Measurements from ENCODE around the gene DNAH10.

The DNAH10 gene

DNA sequence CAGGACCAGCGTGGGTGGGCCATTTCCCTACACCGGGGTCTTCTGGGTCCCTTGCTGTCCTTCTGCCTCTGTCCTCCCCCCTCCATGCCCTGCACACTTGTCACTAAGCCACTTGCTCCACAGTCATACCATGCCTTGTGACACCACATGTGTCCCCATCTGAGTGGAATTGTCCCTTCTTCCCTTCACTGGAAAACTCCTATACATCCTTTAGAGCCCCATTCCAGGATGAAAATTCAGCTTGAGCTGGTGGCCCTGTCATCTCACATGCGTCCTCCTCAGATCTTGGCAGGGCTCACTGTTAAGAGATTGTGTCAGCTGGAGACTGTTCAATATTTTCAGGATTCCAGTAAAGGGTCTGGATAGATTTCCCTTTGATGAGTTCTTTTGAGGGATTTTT lies 87.4 kb downstream of the DNAH10 start:
- H3K4me1 ChIP-seq (ENCODE audit: control insufficient read depth, low read depth, low read length) = no peaks in the 10 kb centered on the region
- no peak overlapping the region for H3K4me3 ChIP-seq (ENCODE audit: low read length)
- no peak overlapping the region for H3K27ac ChIP-seq (ENCODE audit: low read length)
- H3K36me3 ChIP-seq (ENCODE audit: control insufficient read depth, low read depth, low read length) = no peaks in the 10 kb centered on the region
- no peaks in the 10 kb centered on the region for H3K9me3 ChIP-seq (ENCODE audit: control insufficient read depth, low read depth, low read length)
- no peaks in the 10 kb centered on the region for H3K27me3 ChIP-seq (ENCODE audit: control insufficient read depth, insufficient read depth, low read length)
- H3K9ac ChIP-seq (ENCODE audit: low read length) = no peak overlapping the region

DNA sequence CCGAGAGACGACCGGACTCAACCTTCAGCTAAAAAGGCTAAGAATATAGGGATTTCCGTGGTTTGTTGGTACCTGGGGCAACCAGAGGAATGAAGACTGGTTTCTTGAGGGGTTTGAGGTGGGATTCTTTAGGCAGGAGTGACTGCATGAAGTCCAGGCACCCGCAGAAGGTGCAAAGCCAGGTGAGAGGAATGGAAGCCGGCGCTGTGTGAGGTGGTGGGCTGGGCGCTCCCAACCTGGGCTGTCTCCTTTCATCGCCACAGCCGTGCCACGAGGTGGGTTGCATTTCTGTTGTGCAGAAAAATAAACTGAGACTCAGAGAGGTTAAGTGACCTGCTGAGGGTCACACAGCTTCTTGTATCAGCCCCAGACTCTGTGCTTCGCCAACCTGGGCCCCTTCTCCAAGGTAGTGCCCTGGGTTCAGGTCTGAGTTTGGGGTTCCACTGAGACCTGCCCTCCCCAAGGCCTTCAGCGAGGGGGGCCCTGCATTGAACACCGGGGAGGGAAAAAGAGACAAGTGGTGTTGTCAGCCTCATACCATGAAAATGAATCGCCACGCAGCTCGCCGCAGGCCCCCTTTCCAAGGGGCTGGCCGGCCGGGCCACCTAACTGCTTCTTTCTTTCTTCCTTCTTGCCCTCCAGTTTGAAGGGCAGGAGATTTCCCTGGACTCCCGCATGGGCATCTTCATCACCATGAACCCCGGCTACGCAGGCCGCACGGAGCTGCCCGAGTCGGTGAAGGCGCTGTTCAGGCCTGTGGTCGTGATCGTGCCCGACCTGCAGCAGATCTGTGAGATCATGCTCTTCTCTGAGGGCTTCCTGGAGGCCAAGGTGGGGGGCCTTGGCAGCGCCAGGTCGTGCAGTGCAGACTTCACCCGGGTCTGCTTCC lies 88.4 kb downstream of the DNAH10 start:
- no peak overlapping the region for H3K4me3 ChIP-seq (ENCODE audit: low read length)
- H3K36me3 ChIP-seq (ENCODE audit: control insufficient read depth, low read depth, low read length) = no peaks in the 10 kb centered on the region
- no peaks in the 10 kb centered on the region for H3K9me3 ChIP-seq (ENCODE audit: control insufficient read depth, low read depth, low read length)
- H3K4me1 ChIP-seq (ENCODE audit: control insufficient read depth, low read depth, low read length) = no peaks in the 10 kb centered on the region
- H3K27ac ChIP-seq (ENCODE audit: low read length) = no peak overlapping the region
- no peaks in the 10 kb centered on the region for H3K27me3 ChIP-seq (ENCODE audit: control insufficient read depth, insufficient read depth, low read length)
- H3K9ac ChIP-seq (ENCODE audit: low read length) = no peak overlapping the region

DNA sequence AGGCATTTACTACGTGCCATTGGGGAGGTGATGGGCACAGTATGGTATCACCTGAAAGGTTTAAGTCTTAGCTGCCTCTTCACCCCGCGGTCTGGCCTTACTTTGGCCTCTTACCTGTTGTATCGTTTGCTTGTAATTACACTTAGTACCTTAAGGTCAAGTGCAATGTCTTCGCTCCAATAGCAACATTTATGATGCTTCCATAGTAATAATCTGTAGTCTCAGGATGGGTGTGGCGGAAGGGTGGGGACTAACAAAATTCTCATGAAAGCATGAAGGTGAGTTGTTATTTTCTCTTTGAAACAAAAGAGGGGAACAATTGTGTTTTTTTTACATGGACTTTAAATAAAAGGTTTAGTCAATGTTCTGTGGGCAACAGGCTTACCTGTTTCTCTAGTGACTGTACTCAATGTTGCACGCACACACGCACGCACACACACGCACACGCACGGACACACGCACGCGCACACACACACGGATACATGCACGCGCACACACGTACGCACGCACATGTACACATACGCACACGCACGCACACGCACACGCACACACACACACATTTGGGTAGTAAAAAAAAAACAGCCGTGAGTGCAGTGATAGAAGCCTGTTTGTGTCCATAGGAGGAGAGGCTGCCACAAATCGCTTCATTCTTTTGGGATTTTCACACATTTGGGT lies 91.4 kb downstream of the DNAH10 start:
- no peaks in the 10 kb centered on the region for H3K36me3 ChIP-seq (ENCODE audit: control insufficient read depth, low read depth, low read length)
- H3K27ac ChIP-seq (ENCODE audit: low read length) = no peak overlapping the region
- no peaks in the 10 kb centered on the region for H3K4me1 ChIP-seq (ENCODE audit: control insufficient read depth, low read depth, low read length)
- H3K9ac ChIP-seq (ENCODE audit: low read length) = no peak overlapping the region
- no peaks in the 10 kb centered on the region for H3K9me3 ChIP-seq (ENCODE audit: control insufficient read depth, low read depth, low read length)
- H3K27me3 ChIP-seq (ENCODE audit: control insufficient read depth, insufficient read depth, low read length) = no peaks in the 10 kb centered on the region
- H3K4me3 ChIP-seq (ENCODE audit: low read length) = no peak overlapping the region

DNA sequence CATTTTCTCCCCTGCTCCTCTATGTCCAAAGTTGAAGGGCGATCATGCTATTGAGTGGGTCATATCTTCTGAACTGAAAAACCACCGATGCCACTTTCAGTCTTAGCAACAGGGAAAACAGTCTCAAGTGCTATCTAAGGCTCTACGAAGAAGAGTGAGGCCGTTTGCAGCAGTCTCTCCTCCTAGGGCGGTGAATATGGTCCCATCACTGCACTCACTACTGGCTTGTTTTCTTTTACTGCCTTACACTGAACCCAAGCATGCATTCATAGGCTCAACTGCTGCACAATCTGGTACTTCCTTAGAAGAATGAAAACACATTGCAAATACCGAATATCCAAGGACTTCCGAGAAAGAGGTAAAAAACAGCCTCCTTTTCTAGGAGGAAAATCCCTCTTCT lies 92.1 kb downstream of the DNAH10 start:
- Histone ChIP-seq H3K4me3 (ENCODE audit: low read length) (no peak overlapping the region), H3K9ac (ENCODE audit: low read length) (no peak overlapping the region), H3K27me3 (ENCODE audit: control insufficient read depth, insufficient read depth, low read length) (no peaks in the 10 kb centered on the region), H3K4me1 (ENCODE audit: control insufficient read depth, low read depth, low read length) (no peaks in the 10 kb centered on the region), H3K9me3 (ENCODE audit: control insufficient read depth, low read depth, low read length) (no peaks in the 10 kb centered on the region), H3K27ac (ENCODE audit: low read length) (no peak overlapping the region), H3K36me3 (ENCODE audit: control insufficient read depth, low read depth, low read length) (no peaks in the 10 kb centered on the region)

DNA sequence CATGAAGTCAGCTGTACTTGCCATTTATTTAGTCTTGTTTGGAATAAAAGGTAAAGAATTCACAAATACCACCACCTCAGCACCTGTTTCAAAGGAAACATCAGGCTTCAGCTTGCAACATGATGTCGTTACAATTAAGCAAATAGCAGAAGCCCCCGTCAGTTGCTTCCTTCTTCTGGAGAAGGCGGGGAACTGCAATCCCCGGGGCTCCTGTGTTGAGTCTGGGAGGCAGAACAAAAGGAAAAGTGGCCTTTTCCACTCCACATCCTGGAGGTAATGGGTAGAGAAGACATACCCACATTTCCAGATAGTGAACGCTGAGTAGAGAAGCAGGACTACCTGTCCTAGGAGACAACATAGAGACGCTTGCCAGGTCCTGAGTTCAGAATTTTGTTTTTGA lies 92.8 kb downstream of the DNAH10 start:
- Histone ChIP-seq H3K27me3 (ENCODE audit: control insufficient read depth, insufficient read depth, low read length) (no peaks in the 10 kb centered on the region), H3K27ac (ENCODE audit: low read length) (no peak overlapping the region), H3K4me1 (ENCODE audit: control insufficient read depth, low read depth, low read length) (no peaks in the 10 kb centered on the region), H3K9me3 (ENCODE audit: control insufficient read depth, low read depth, low read length) (no peaks in the 10 kb centered on the region), H3K9ac (ENCODE audit: low read length) (no peak overlapping the region), H3K36me3 (ENCODE audit: control insufficient read depth, low read depth, low read length) (no peaks in the 10 kb centered on the region), H3K4me3 (ENCODE audit: low read length) (no peak overlapping the region)

DNA sequence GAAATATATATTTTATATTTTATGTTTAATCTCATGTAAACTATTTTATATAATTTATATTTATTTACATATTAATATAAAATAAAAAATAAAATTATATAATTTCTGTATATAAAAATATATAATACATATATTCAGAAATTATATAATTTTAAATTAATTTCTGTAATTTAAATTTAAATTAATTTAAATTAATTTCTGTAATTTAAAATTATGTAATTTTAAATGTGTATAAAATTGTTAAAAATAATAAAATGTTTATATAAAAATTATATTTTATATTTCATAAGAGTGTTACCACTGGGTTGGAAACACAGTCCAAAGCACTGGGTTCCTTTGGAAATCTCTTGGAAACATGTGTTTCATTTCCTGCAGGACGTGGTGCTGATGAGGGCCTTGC lies 94.6 kb downstream of the DNAH10 start:
- no peak overlapping the region for H3K4me3 ChIP-seq (ENCODE audit: low read length)
- no peaks in the 10 kb centered on the region for H3K4me1 ChIP-seq (ENCODE audit: control insufficient read depth, low read depth, low read length)
- no peaks in the 10 kb centered on the region for H3K36me3 ChIP-seq (ENCODE audit: control insufficient read depth, low read depth, low read length)
- H3K9ac ChIP-seq (ENCODE audit: low read length) = no peak overlapping the region
- no peaks in the 10 kb centered on the region for H3K9me3 ChIP-seq (ENCODE audit: control insufficient read depth, low read depth, low read length)
- no peak overlapping the region for H3K27ac ChIP-seq (ENCODE audit: low read length)
- H3K27me3 ChIP-seq (ENCODE audit: control insufficient read depth, insufficient read depth, low read length) = no peaks in the 10 kb centered on the region

DNA sequence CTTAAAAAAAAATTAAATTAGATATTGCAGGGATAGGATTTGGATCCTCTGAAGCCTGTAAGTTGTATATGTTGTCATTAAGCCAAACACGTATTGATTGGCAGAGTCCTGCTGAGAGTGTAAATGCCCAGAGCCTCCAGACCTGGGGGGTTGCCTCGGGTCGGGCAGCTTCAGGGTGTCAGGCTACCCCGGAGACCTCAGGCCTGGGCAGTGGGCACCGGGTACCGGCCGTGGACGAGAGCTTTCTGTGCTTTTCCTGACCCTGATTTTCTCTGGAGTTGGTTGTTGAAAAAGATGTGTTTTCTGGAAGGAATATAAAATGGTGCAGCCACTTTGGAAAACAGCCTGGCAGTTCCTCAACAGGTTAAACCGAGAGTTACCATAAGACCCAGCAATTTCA lies 96.1 kb downstream of the DNAH10 start:
- H3K27me3 ChIP-seq (ENCODE audit: control insufficient read depth, insufficient read depth, low read length) = no peaks in the 10 kb centered on the region
- no peak overlapping the region for H3K4me3 ChIP-seq (ENCODE audit: low read length)
- H3K9me3 ChIP-seq (ENCODE audit: control insufficient read depth, low read depth, low read length) = no peaks in the 10 kb centered on the region
- no peak overlapping the region for H3K9ac ChIP-seq (ENCODE audit: low read length)
- no peaks in the 10 kb centered on the region for H3K36me3 ChIP-seq (ENCODE audit: control insufficient read depth, low read depth, low read length)
- no peaks in the 10 kb centered on the region for H3K4me1 ChIP-seq (ENCODE audit: control insufficient read depth, low read depth, low read length)
- no peak overlapping the region for H3K27ac ChIP-seq (ENCODE audit: low read length)

DNA sequence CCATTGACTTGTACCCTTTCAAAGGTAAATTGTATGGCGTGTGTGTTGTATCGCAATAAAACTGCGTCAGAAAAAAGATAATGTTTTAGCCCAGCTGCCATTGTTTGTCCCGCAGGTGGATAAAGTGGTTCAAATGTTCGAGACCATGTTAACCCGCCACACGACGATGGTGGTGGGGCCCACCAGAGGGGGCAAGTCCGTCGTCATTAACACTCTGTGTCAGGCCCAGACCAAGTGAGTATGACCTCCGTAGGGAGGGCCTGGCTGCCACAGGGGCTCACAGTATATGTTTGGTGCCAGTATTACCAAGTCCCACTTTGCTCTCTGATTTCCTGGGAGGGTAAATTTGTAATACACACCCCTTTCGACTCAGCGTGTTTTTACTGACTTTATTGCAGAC lies 96.9 kb downstream of the DNAH10 start:
- H3K36me3 ChIP-seq (ENCODE audit: control insufficient read depth, low read depth, low read length) = no peaks in the 10 kb centered on the region
- no peaks in the 10 kb centered on the region for H3K27me3 ChIP-seq (ENCODE audit: control insufficient read depth, insufficient read depth, low read length)
- no peak overlapping the region for H3K9ac ChIP-seq (ENCODE audit: low read length)
- no peaks in the 10 kb centered on the region for H3K9me3 ChIP-seq (ENCODE audit: control insufficient read depth, low read depth, low read length)
- H3K4me3 ChIP-seq (ENCODE audit: low read length) = no peak overlapping the region
- H3K4me1 ChIP-seq (ENCODE audit: control insufficient read depth, low read depth, low read length) = no peaks in the 10 kb centered on the region
- no peak overlapping the region for H3K27ac ChIP-seq (ENCODE audit: low read length)

DNA sequence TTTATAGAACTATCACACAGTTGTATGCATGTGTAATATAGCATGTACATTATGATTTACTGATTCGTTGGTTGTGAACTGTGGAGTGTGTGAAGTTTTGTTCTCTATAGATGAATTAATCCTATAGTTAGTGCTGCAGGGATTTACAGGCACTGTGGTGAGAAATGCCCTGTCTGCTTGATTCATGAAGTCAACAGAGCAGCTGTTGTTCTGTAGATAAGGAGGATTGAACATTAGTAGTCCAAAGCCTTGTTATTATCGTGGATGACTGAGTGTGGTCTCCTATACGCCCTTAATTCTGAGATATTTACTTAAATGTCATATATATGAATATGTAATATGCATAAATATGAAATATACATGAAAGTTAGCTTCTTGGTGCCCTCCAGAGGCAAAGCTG lies 98.3 kb downstream of the DNAH10 start:
- Histone ChIP-seq H3K9ac (ENCODE audit: low read length) (no peak overlapping the region), H3K9me3 (ENCODE audit: control insufficient read depth, low read depth, low read length) (no peaks in the 10 kb centered on the region), H3K27ac (ENCODE audit: low read length) (no peak overlapping the region), H3K4me3 (ENCODE audit: low read length) (no peak overlapping the region), H3K27me3 (ENCODE audit: control insufficient read depth, insufficient read depth, low read length) (no peaks in the 10 kb centered on the region), H3K4me1 (ENCODE audit: control insufficient read depth, low read depth, low read length) (no peaks in the 10 kb centered on the region), H3K36me3 (ENCODE audit: control insufficient read depth, low read depth, low read length) (no peaks in the 10 kb centered on the region)

DNA sequence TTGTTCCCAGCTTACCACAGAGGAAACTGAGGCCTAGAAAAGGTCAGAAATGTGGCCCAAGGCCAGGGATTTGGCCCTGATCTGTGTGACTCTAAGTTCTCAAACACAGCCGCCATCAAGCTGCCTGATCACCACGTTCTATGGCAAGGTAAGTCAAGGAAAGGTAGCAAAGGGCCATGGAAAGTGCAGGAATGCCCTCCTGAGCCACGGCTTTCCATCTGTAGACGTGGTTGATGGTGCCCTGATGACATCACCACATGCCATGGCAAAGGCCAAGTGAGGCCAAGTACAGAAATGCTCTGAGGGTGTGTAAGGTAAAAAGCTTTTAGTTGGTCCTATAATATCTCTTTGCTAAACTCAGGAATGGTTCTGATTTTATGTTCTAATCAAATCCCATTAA lies 99.3 kb downstream of the DNAH10 start:
- H3K27ac ChIP-seq (ENCODE audit: low read length) = no peak overlapping the region
- no peaks in the 10 kb centered on the region for H3K9me3 ChIP-seq (ENCODE audit: control insufficient read depth, low read depth, low read length)
- no peak overlapping the region for H3K4me3 ChIP-seq (ENCODE audit: low read length)
- no peaks in the 10 kb centered on the region for H3K27me3 ChIP-seq (ENCODE audit: control insufficient read depth, insufficient read depth, low read length)
- H3K9ac ChIP-seq (ENCODE audit: low read length) = no peak overlapping the region
- no peaks in the 10 kb centered on the region for H3K4me1 ChIP-seq (ENCODE audit: control insufficient read depth, low read depth, low read length)
- no peaks in the 10 kb centered on the region for H3K36me3 ChIP-seq (ENCODE audit: control insufficient read depth, low read depth, low read length)

DNA sequence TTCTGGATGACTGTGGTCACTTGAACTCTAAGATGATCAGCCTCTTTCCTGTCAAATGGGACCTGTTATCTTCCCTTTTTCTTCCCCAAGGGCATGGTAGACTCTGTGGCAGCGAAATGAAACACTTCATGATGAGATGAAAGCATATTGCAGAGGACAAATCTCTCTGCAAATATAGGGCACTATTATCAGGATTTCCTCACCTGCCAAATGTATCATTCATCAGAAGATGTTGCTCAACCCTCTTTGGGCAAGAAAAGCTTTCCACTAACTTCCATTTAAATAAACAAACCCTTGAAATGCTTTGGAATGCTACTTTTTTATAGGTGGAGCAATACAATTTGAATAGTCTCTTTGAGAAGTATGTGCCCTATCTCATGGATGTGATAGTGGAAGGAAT lies 105.0 kb downstream of the DNAH10 start:
- Histone ChIP-seq H3K9me3 (ENCODE audit: control insufficient read depth, low read depth, low read length) (no peaks in the 10 kb centered on the region), H3K4me1 (ENCODE audit: control insufficient read depth, low read depth, low read length) (no peaks in the 10 kb centered on the region), H3K27ac (ENCODE audit: low read length) (no peak overlapping the region), H3K36me3 (ENCODE audit: control insufficient read depth, low read depth, low read length) (no peaks in the 10 kb centered on the region), H3K4me3 (ENCODE audit: low read length) (no peak overlapping the region), H3K27me3 (ENCODE audit: control insufficient read depth, insufficient read depth, low read length) (no peaks in the 10 kb centered on the region), H3K9ac (ENCODE audit: low read length) (no peak overlapping the region)

DNA sequence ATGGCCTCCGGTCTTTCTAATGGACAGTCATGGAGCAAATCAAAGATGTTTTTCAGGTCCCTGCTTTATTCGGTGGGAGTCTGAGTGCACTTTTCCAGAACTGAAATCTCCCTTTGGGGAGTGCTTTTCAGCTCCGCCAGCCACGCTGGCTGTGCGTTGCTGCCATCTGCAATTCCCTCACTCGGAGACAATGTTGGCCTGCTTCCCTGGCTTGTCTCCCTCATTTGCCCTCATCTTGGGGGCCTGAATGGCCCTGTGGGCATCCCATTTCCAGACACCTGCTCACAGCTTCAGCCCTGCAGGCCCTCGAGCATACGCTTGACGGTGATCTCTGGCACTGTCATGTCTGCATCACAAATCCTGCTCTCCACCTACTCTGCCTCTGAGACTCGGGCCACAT lies 106.7 kb downstream of the DNAH10 start:
- Histone ChIP-seq H3K4me1 (ENCODE audit: control insufficient read depth, low read depth, low read length) (no peaks in the 10 kb centered on the region), H3K9me3 (ENCODE audit: control insufficient read depth, low read depth, low read length) (no peaks in the 10 kb centered on the region), H3K36me3 (ENCODE audit: control insufficient read depth, low read depth, low read length) (no peaks in the 10 kb centered on the region), H3K27ac (ENCODE audit: low read length) (no peak overlapping the region), H3K4me3 (ENCODE audit: low read length) (no peak overlapping the region), H3K27me3 (ENCODE audit: control insufficient read depth, insufficient read depth, low read length) (no peaks in the 10 kb centered on the region), H3K9ac (ENCODE audit: low read length) (no peak overlapping the region)

Measured in iPS-18a (cell line).